Measurements from ENCODE around the gene COL20A1. TPM values are rescaled to one million over a fixed set of nuclear protein-coding genes. Genes with fewer than 3 reads are reported as not detected.
A peak's percentile ranks its signal among the peaks of the same experiment; 100 is the strongest.
"Not testable (repeated sequence)": the region's sequence is repeated elsewhere in the genome, so short reads cannot be mapped to it uniquely, and the experiment has no call there.

COL20A1 gene
- total RNA-seq, 1 donor from 2014 or later = 0.25 TPM

GRCh38 chr20:63248835-63249591, 44.0 kb upstream of the COL20A1 start:
- Mint-ChIP-seq H3K4me3 (no peak overlapping the region), H3K9me3 (no peaks in the 10 kb centered on the region), H3K4me1 (peaks cover 6% of the 10 kb centered on the region), H3K27ac (no peak overlapping the region), H3K27me3 (ENCODE audit: low read depth) (peaks cover 32% of the 10 kb centered on the region), H3K36me3 (no peaks in the 10 kb centered on the region)
- DNase-seq (ENCODE audit: low spot score in 2 of 2, unreplicated experiment in 2 of 2) = no peak
- no peak for TF ChIP-seq CTCF (IDR thresholded peaks at IDR 0.05; ENCODE audit: unreplicated experiment)

GRCh38 chr20:63249891-63250290, 43.1 kb upstream of the COL20A1 start:
- Mint-ChIP-seq H3K27ac (no peak overlapping the region), H3K4me1 (peaks cover 8% of the 10 kb centered on the region), H3K4me3 (no peak overlapping the region), H3K27me3 (ENCODE audit: low read depth) (peaks cover 35% of the 10 kb centered on the region), H3K9me3 (no peaks in the 10 kb centered on the region), H3K36me3 (no peaks in the 10 kb centered on the region)
- TF ChIP-seq CTCF (IDR thresholded peaks at IDR 0.05; ENCODE audit: unreplicated experiment) = no peak
- DNase-seq (ENCODE audit: low spot score in 2 of 2, unreplicated experiment in 2 of 2) = no peak

GRCh38 chr20:63251350-63251749, 41.6 kb upstream of the COL20A1 start:
- H3K9me3 Mint-ChIP-seq; H3K27ac Mint-ChIP-seq; H3K4me3 Mint-ChIP-seq; H3K36me3 Mint-ChIP-seq; DNase-seq (ENCODE audit: low spot score in 2 of 2, unreplicated experiment in 2 of 2): not testable (repeated sequence)
- H3K4me1 Mint-ChIP-seq = peaks cover 21% of the 10 kb centered on the region
- H3K27me3 Mint-ChIP-seq (ENCODE audit: low read depth) = peaks cover 43% of the 10 kb centered on the region

- Mint-ChIP-seq H3K27me3 (ENCODE audit: low read depth) (peaks cover 43% of the 10 kb centered on the region), H3K4me3 (peak overlapping the region; percentile 59), H3K4me1 (peaks cover 30% of the 10 kb centered on the region), H3K36me3 (no peaks in the 10 kb centered on the region), H3K27ac (no peak overlapping the region), H3K9me3 (no peaks in the 10 kb centered on the region)
- TF ChIP-seq CTCF (IDR thresholded peaks at IDR 0.05; ENCODE audit: unreplicated experiment) = no peak
- no peak for DNase-seq (ENCODE audit: low spot score in 2 of 2, unreplicated experiment in 2 of 2)
Measured at GRCh38 chr20:63252284-63252711, 40.7 kb upstream of the COL20A1 start.

- H3K9me3 Mint-ChIP-seq = no peaks in the 10 kb centered on the region
- H3K27me3 Mint-ChIP-seq (ENCODE audit: low read depth) = peaks cover 43% of the 10 kb centered on the region
Measured at GRCh38 chr20:63253065-63253437, 39.9 kb upstream of the COL20A1 start.

More at GRCh38 chr20:63253065-63253437, 39.9 kb upstream of the COL20A1 start:
- H3K27ac Mint-ChIP-seq = no peak overlapping the region
- TF ChIP-seq CTCF (IDR thresholded peaks at IDR 0.05; ENCODE audit: unreplicated experiment) = no peak
- H3K4me1 Mint-ChIP-seq = peaks cover 36% of the 10 kb centered on the region
- H3K4me3 Mint-ChIP-seq = peak overlapping the region; percentile 59
- no peaks in the 10 kb centered on the region for H3K36me3 Mint-ChIP-seq
- no peak for DNase-seq (ENCODE audit: low spot score in 2 of 2, unreplicated experiment in 2 of 2)
